Activated gamma-delta T cell treated with anti-CD3 and anti-CD28 coated beads, Interleukin-2, amount 50 U/mL, for 16 hours (primary cell): ENCODE data around the gene CTSK.
"Not testable (repeated sequence)": the region's sequence is repeated elsewhere in the genome, so short reads cannot be mapped to it uniquely, and the experiment has no call there.

Experiments used
- DNase-seq: peaks from one replicate; pipeline ENCODE4 v3.0.0-alpha.2; 2020; ENCODE audit warnings: low read depth

The CTSK gene

GRCh38 chr1:150808121-150808520 is at the start of gene CTSK:
TSS of gene CTSK (minus strand) at chr1:150808260. CDS start at chr1:150806805, 1,455 bp downstream.
- no peak for DNase-seq

GRCh38 chr1:150852734-150853133 is 44.7 kb upstream of the CTSK start:
- not testable (repeated sequence) for DNase-seq

GRCh38 chr1:150850801-150851362 is 42.8 kb upstream of the CTSK start:
- not testable (repeated sequence) for DNase-seq

GRCh38 chr1:150846473-150847146 is 38.5 kb upstream of the CTSK start:
- DNase-seq: no peak

- no peak for DNase-seq
These were observed 35.4 kb upstream of the CTSK start for GRCh38 chr1:150843474-150843873.

GRCh38 chr1:150842964-150843363 is 34.9 kb upstream of the CTSK start:
- no peak for DNase-seq

GRCh38 chr1:150842343-150842742 is 34.3 kb upstream of the CTSK start:
- DNase-seq: no peak

- DNase-seq: no peak
These were observed 33.6 kb upstream of the CTSK start for GRCh38 chr1:150841626-150842025.

GRCh38 chr1:150840850-150841249 is 32.8 kb upstream of the CTSK start:
- DNase-seq: not testable (repeated sequence)

- DNase-seq: no peak
These were observed 28.2 kb upstream of the CTSK start for GRCh38 chr1:150836129-150836773.

GRCh38 chr1:150833961-150834360 is 25.9 kb upstream of the CTSK start:
- not testable (repeated sequence) for DNase-seq

- no peak for DNase-seq
These were observed 24.5 kb upstream of the CTSK start for GRCh38 chr1:150832597-150832996.

GRCh38 chr1:150829751-150830150 is 21.7 kb upstream of the CTSK start:
- DNase-seq: no peak

- DNase-seq: no peak
These were observed 18.2 kb upstream of the CTSK start for GRCh38 chr1:150826299-150826698.

- DNase-seq: no peak
These were observed 12.9 kb upstream of the CTSK start for GRCh38 chr1:150820730-150821512.

GRCh38 chr1:150815871-150816270 is 7.8 kb upstream of the CTSK start:
- no peak for DNase-seq

GRCh38 chr1:150813028-150813707 is 5.1 kb upstream of the CTSK start:
- DNase-seq: no peak

- no peak for DNase-seq
These were observed 3.0 kb upstream of the CTSK start for GRCh38 chr1:150810958-150811659.

GRCh38 chr1:150809651-150810050 is 1.6 kb upstream of the CTSK start:
- DNase-seq: no peak

- DNase-seq: no peak
These were observed 786 bp upstream of the CTSK start for GRCh38 chr1:150808846-150809245.

GRCh38 chr1:150807249-150808023 is 624 bp downstream of the CTSK start:
- DNase-seq: no peak
